Parathyroid adenoma (tissue), 2 donors: ENCODE data around the gene ZNF398.

Experiments used
- H2AFZ ChIP-seq: fragments of 300-600 bp; sonication (generic); one replicate; pipeline ENCODE4 v1.7.0; 2017; ENCODE audit warnings: antibody characterized with exemption, mild to moderate bottlenecking
- H3K27ac ChIP-seq: fragments of 300-600 bp; sonication (generic); one replicate; pipeline ENCODE4 v1.7.0; 2017
- H3K27me3 ChIP-seq: fragments of 300-600 bp; sonication (generic); one replicate; pipeline ENCODE4 v1.7.0; 2017; ENCODE audit warnings: low read length; ENCODE audit not compliant: control insufficient read depth, insufficient read depth
- H3K36me3 ChIP-seq: fragments of 300-600 bp; sonication (generic); one replicate; pipeline ENCODE4 v1.7.0; 2017; ENCODE audit warnings: low read length; ENCODE audit not compliant: control insufficient read depth, insufficient read depth
- H3K4me1 ChIP-seq: fragments of 300-600 bp; sonication (generic); one replicate; pipeline ENCODE4 v1.7.0; 2017; ENCODE audit warnings: control low read depth
- H3K4me2 ChIP-seq: fragments of 300-600 bp; sonication (generic); one replicate; pipeline ENCODE4 v1.7.0; 2017; ENCODE audit warnings: low read length
- H3K4me3 ChIP-seq: fragments of 300-600 bp; sonication (generic); one replicate; pipeline ENCODE4 v1.7.0; 2017; ENCODE audit warnings: low read depth, low read length
- H3K79me2 ChIP-seq: fragments of 300-600 bp; sonication (generic); one replicate; pipeline ENCODE4 v1.7.0; 2017; ENCODE audit warnings: control low read depth
- H3K9ac ChIP-seq: fragments of 300-600 bp; sonication (generic); one replicate; pipeline ENCODE4 v1.7.0; 2017; ENCODE audit warnings: mild to moderate bottlenecking
- H3K9me3 ChIP-seq: fragments of 300-600 bp; sonication (generic); one replicate; pipeline ENCODE4 v1.7.0; 2017; ENCODE audit warnings: low read length; ENCODE audit not compliant: control insufficient read depth
- CTCF ChIP-seq: fragments of 300-600 bp; sonication (generic); IDR thresholded peaks from one replicate; pipeline ENCODE4 v1.7.0; 2017; ENCODE audit warnings: antibody characterized with exemption, mild to moderate bottlenecking
- donor health status: primary hyperparathyroidism.

ZNF398 gene

GRCh38 chr7:149216402-149216801, 69.1 kb downstream of the ZNF398 start:
- peaks cover 4% of the 10 kb centered on the region for H3K79me2 ChIP-seq
- no peak overlapping the region for H2AFZ ChIP-seq
- H3K9ac ChIP-seq: no peak overlapping the region
- no peaks in the 10 kb centered on the region for H3K36me3 ChIP-seq
- no peaks in the 10 kb centered on the region for H3K27me3 ChIP-seq
- H3K9me3 ChIP-seq: no peaks in the 10 kb centered on the region
- no peak for TF ChIP-seq CTCF
- no peak overlapping the region for H3K4me3 ChIP-seq
- H3K27ac ChIP-seq: no peak overlapping the region
- H3K4me2 ChIP-seq: no peak overlapping the region
- no peaks in the 10 kb centered on the region for H3K4me1 ChIP-seq

- no peaks in the 10 kb centered on the region for H3K4me1 ChIP-seq
- no peak overlapping the region for H3K4me3 ChIP-seq
- H3K4me2 ChIP-seq: no peak overlapping the region
- no peak overlapping the region for H2AFZ ChIP-seq
- H3K27me3 ChIP-seq: no peaks in the 10 kb centered on the region
- TF ChIP-seq CTCF: no peak
- H3K79me2 ChIP-seq: peaks cover 4% of the 10 kb centered on the region
- H3K27ac ChIP-seq: no peak overlapping the region
- H3K9ac ChIP-seq: no peak overlapping the region
- H3K36me3 ChIP-seq: no peaks in the 10 kb centered on the region
- no peaks in the 10 kb centered on the region for H3K9me3 ChIP-seq
Observed at GRCh38 chr7:149217570-149217969, 70.3 kb downstream of the ZNF398 start.

GRCh38 chr7:149218469-149219420, 71.5 kb downstream of the ZNF398 start:
- H3K27me3 ChIP-seq: no peaks in the 10 kb centered on the region
- H3K4me3 ChIP-seq: no peak overlapping the region
- no peaks in the 10 kb centered on the region for H3K36me3 ChIP-seq
- H3K79me2 ChIP-seq: peaks cover 4% of the 10 kb centered on the region
- no peak for TF ChIP-seq CTCF
- H2AFZ ChIP-seq: no peak overlapping the region
- no peak overlapping the region for H3K27ac ChIP-seq
- no peaks in the 10 kb centered on the region for H3K4me1 ChIP-seq
- no peak overlapping the region for H3K4me2 ChIP-seq
- no peak overlapping the region for H3K9ac ChIP-seq
- no peaks in the 10 kb centered on the region for H3K9me3 ChIP-seq

- no peak overlapping the region for H3K27ac ChIP-seq
- H3K4me2 ChIP-seq: no peak overlapping the region
- no peaks in the 10 kb centered on the region for H3K9me3 ChIP-seq
- TF ChIP-seq CTCF: no peak
- no peak overlapping the region for H3K4me3 ChIP-seq
- H3K9ac ChIP-seq: no peak overlapping the region
- no peaks in the 10 kb centered on the region for H3K4me1 ChIP-seq
- no peaks in the 10 kb centered on the region for H3K27me3 ChIP-seq
- no peak overlapping the region for H2AFZ ChIP-seq
- H3K36me3 ChIP-seq: no peaks in the 10 kb centered on the region
- peaks cover 4% of the 10 kb centered on the region for H3K79me2 ChIP-seq
Observed at GRCh38 chr7:149220534-149220933, 73.3 kb downstream of the ZNF398 start.

- no peaks in the 10 kb centered on the region for H3K36me3 ChIP-seq
Observed at GRCh38 chr7:149223176-149223575, 75.9 kb downstream of the ZNF398 start.

More at GRCh38 chr7:149223176-149223575, 75.9 kb downstream of the ZNF398 start:
- no peaks in the 10 kb centered on the region for H3K4me1 ChIP-seq
- no peaks in the 10 kb centered on the region for H3K27me3 ChIP-seq
- no peaks in the 10 kb centered on the region for H3K9me3 ChIP-seq
- H3K27ac ChIP-seq: no peak overlapping the region
- no peak for TF ChIP-seq CTCF
- H2AFZ ChIP-seq: no peak overlapping the region
- no peaks in the 10 kb centered on the region for H3K79me2 ChIP-seq
- H3K4me2 ChIP-seq: no peak overlapping the region
- H3K9ac ChIP-seq: no peak overlapping the region
- no peak overlapping the region for H3K4me3 ChIP-seq
